ENCODE results near the gene ARPC1A.
"Not testable (repeated sequence)": the region's sequence is repeated elsewhere in the genome, so short reads cannot be mapped to it uniquely, and the experiment has no call there.

Gene ARPC1A

DNA sequence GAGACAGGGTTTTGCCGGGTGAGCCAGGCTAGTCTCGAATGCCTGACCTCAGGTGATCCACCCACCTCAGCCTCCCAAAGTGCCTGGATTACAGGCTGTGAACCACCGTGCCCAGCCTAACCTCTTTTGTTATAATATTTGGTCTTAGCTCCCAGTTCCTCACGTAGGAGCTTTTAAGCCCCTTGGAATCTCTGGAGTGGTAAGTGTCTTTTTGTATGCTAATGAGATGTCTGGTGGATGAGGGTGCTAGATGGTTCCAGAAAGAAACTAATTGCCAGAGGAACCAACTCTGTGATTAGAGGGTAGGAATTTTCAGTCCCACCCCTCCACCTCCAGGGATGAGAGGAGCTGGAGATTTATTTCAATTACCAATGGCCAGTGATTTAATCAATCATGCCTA lies 5.3 kb upstream of the ARPC1A start:
- no peak for DNase-seq (ENCODE audit: extremely low read depth in 1 of 2, low read depth in 1 of 2)

DNA sequence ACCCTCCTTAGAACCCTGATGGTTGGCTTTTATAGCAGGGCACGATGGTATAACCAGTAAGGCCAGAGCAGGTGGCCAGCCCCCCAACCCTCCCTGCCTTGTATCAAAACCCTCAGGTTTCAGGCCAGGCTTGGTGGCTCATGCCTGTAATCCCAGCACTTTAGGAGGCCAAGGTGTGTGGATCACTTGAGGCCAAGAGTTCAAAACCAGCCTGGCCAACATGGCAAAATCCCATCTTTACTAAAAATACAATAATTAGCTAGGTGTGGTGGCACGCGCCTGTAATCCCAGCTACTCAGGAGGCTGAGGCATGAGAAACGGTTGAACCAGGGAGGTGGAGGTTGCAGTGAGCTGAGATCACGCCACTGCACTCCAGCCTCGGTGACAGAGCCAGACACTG lies 3.0 kb upstream of the ARPC1A start:
- DNase-seq (ENCODE audit: extremely low read depth in 1 of 2, low read depth in 1 of 2) = not testable (repeated sequence)

DNA sequence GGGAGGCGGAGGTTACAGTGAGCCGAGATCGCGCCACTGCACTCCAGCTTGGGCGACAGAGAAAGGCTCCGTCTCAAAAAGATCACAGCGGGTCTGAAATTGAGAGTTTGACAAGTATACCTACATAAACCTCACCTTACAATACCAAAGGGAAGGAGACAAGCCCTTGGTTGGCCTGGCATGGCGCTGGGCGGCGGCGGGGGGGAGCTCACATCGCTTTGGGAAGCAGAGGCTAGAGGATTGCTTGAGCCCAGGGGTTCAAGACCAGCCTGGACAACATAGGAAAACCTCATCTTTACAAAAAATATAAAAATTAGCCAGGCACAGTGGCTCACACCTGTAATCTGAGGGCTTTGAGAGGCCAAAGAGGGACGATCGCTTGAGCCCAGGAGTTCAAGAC lies 1.1 kb upstream of the ARPC1A start:
- DNase-seq (ENCODE audit: extremely low read depth in 1 of 2, low read depth in 1 of 2) = no peak

DNA sequence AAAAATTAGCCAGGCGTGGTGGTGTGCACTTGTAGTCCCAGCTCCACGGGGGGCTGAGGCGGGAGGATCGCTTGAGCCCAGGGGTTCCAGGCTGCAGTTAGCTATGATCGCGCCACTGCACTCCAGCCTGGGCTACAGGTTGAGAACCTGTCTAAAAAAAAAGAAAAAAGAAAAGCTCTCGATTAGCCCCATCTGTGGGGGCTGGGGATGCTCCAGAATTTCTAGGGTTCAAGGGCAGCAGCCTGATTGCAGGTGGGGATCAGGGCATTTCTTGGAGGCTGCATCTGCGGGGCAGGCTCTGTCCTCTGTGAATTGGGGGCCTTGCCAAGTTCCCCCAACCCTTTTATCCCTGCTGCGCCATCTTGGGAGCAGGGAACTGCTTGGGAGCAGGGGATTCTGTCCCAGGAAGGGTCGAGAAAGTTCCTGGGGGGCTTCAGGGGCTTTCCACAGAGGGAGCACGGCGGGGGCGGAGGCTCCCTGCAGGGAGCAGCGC lies 651 bp upstream of the ARPC1A start:
- no peak for DNase-seq (ENCODE audit: extremely low read depth in 1 of 2, low read depth in 1 of 2)

DNA sequence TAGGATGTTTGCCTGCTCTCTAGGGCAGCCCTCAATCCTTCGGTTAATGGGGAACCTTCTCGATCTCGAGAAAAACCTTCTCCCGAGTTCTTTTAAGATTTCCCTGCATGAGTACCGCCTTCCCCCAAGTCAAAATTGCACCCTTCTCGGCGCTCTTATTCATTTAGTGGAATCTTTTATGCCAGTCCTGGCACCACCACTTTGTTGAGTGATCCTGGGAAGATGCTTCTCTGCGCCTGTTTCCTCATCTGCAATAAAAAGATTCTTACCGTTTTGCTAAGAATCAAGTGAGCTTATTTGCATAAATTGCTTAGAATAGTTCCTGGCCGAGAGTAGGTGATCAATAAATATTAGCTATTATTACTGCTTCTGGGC lies 697 bp downstream of the ARPC1A start:
- no peak for DNase-seq (ENCODE audit: extremely low read depth in 1 of 2, low read depth in 1 of 2)

DNA sequence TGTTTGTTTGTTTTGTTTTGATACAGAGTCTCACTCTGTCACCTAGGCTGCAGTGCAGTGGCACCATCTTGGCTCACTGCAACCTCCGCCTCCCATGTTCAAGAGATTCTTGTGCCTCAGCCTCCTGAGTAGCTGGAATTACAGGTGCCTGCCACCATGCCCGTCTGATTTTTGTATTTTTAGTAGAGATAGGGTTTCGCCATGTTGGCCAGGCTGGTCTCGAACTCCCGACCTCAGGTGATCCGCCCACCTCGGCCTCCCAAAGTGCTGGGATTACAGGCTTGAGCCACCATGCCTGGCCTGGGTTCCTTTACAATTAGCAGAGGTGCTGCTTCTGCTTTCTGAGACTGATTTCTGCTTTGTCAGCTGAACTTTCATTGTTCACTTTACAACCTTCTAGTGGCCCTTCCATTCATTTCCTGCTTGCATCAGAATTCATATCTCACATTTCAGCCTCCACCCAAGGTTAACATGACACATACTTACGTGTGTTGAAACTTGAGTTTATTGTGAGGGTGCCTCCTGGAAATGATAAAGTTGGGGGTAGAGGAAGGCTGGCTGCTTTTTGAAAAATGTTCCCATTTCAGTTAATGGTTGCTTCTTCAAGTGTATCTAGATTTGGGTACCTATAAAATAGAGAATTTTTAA lies 4.7 kb downstream of the ARPC1A start:
- DNase-seq (ENCODE audit: extremely low read depth in 1 of 2, low read depth in 1 of 2) = not testable (repeated sequence)

DNA sequence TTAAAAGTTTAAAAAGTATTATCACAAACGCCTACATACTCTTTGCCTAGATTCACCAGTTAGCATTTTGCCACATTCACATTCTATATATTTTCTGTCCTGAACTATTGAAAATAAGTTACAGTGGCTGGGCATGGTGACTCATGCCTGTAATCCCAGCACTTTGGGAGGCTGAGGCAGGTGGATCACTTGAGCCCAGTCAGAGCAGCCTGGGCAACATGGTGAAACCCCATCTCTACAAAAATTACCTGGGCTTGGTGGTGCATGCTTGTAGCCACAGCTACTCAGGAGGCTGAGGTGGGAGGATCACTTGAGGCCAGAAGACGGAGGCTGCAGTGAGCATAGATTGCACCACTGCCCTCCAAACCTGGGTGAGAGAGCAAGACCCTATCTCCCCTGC lies 5.3 kb downstream of the ARPC1A start:
- DNase-seq (ENCODE audit: extremely low read depth in 1 of 2, low read depth in 1 of 2) = no peak

DNA sequence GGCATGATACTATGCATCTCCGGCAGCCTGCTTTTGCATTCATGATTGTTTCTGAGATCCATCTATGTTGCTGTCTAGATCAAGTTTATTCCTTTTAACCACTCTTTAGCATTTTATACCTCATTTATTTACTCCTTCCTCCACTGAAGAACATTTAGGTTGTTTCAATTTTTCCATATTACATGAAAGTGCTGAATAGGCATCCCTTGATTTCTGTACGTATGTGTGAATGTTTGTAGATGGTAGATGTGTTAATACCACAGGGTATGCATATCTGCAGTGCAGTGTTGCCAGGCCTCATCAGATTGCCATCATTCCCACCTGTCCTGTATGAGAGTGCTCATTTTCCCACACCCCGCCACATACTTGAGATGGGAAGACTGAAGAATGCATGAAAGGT lies 13.9 kb downstream of the ARPC1A start:
- DNase-seq (ENCODE audit: extremely low read depth in 1 of 2, low read depth in 1 of 2) = no peak

DNA sequence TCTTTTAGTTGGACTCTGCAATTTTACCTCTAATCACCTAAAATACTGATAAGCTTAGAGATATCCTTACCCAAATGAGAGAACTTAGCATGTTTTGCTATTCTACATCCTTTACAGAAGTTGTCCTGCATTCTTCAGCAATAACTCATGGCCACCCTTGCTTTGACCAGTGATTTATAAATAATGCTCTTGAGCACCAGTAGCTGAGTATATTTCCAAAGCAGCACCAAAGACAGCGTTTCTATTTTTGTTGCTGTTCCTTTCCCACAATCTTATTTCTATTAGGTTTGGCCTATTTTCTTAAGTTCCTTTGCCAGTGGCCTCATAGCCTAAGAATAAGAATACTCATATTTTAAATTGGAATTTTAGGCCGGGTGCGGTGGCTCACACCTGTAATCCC lies 15.0 kb downstream of the ARPC1A start:
- no peak for DNase-seq (ENCODE audit: extremely low read depth in 1 of 2, low read depth in 1 of 2)

DNA sequence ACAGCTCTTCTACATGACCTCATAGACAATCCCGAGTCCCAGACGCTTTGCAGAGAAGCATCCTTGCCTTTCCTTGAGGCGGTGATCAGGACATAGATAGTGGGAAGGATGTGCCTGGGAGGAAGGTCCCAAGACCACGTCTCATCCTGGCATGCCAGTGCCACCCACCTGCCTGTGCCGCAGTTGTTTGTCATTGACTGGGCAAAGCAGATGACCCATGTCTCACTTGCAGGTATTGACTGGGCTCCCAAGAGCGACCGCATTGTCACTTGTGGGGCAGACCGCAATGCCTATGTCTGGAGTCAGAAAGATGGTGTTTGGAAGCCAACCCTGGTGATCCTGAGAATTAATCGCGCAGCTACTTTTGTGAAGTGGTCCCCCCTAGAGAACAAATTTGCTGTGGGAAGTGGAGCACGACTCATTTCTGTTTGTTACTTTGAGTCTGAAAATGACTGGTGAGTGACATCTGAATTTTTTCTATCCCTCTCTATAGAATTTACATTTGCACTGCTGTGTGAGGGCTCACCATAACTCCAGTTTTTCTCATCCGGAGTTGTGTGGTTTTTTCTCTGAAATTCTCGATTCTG lies 18.5 kb downstream of the ARPC1A start:
- no peak for DNase-seq (ENCODE audit: extremely low read depth in 1 of 2, low read depth in 1 of 2)

DNA sequence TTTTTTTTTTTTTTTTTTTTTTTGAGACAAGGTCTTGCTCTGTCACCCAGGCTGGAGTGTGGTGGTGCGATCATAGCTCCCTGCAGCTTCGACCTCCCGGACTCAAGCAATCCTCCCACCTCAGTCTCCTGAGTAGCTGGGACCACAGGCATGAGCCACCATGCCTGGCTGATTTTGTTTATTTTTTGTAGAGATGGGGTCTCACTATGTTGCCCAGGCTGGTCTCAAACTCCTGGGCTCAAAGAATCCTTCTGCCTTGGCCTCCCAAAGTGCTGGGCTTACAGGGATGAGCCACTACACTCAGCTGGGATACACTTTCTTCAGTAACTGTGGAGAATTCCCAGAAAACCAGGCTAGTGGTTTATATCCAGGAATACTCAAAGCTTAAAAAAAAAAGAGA lies 24.9 kb downstream of the ARPC1A start:
- not testable (repeated sequence) for DNase-seq (ENCODE audit: extremely low read depth in 1 of 2, low read depth in 1 of 2)

DNA sequence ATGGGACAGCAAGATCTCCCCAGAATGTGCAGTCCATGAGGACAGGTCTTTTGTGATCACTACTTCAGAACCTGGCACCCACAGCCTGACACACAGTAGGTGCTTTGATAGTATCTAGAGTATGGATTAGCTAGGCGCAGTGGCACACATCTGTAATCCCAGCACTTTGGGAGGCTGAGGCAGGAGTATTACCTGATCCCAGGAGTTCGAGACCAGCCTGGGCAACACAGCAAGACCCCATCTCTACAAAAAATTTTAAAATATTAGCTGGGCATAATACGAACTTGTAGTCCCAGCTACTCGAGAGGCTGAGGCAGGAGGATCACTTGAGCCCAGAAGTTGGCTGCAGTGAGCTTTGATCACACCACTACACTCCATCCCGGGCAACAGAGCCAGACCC lies 26.5 kb downstream of the ARPC1A start:
- DNase-seq (ENCODE audit: extremely low read depth in 1 of 2, low read depth in 1 of 2) = no peak

DNA sequence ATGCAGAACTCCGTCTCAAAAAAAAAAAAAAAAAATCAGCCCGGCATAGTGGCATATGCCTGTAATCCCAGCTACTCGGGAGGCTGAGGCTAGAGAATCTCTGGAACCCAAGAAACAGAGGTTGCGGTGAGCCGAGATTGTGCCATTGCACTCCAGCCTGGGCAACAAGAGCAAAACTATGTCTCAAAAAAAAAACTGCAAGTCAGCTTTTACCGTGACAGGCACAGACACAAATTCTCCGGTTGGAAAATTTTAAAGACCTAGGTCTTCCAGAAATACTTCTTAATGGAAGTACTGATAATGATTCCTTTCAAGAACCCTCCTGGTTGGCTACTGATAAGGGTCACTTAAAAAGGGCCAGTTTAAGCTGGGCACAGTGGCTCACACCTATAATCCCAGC lies 29.4 kb downstream of the ARPC1A start:
- DNase-seq (ENCODE audit: extremely low read depth in 1 of 2, low read depth in 1 of 2) = no peak

DNA sequence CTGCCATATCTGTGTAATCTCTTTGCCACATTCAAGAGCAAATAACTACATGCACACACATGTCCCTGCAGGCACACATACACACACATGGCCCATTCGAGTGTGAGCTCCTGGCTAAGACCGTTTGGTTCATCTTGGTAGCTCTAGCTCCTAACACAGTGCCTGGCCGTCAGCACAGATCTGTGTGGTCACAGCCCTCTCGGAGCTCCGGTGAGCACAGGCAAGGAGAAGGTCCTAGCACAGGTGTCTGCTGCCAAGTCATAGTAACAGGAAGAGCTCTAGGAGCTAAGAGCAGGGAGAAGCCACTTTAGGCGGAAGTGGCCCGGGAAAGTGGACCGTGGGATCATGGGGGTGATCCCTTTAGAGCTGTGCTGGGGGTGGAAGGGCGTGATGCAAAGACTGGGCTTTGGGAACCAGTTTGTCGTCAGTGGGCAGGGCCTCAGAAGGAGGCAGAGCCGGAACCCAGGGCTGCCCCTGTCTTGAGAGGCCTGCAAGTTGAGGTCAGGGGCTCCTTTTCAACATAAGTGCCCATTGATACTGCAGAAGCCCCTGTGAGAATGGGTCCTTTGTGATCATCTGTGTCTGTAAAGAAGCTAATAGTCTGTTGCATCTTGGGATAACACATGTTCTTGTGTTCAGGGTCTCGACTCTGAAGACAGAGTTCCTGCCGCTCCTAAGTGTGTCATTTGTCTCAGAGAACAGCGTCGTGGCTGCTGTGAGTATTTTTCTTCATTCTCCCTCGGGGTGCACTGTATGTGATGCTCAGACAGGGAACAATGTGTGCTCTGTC lies 32.2 kb downstream of the ARPC1A start:
- DNase-seq (ENCODE audit: extremely low read depth in 1 of 2, low read depth in 1 of 2) = no peak

DNA sequence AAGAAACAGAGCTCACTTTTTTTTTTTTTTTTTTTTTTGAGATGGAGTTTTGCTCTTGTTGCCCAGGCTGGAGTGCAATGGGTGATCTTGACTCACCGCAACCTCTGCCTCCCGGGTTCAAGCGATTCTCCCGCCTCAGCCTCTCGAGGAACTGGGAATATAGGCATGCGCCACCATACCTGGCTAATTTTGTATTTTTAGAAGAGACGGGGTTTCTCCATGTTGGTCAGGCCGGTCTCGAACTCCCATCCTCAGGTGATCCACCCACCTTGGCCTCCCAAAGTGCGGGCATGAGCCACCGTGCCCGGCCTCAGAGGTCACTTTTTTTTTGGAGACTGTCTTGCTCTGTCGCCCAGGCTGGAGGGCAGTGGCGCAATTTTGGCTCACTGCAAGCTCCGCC lies 32.8 kb downstream of the ARPC1A start:
- not testable (repeated sequence) for DNase-seq (ENCODE audit: extremely low read depth in 1 of 2, low read depth in 1 of 2)

DNA sequence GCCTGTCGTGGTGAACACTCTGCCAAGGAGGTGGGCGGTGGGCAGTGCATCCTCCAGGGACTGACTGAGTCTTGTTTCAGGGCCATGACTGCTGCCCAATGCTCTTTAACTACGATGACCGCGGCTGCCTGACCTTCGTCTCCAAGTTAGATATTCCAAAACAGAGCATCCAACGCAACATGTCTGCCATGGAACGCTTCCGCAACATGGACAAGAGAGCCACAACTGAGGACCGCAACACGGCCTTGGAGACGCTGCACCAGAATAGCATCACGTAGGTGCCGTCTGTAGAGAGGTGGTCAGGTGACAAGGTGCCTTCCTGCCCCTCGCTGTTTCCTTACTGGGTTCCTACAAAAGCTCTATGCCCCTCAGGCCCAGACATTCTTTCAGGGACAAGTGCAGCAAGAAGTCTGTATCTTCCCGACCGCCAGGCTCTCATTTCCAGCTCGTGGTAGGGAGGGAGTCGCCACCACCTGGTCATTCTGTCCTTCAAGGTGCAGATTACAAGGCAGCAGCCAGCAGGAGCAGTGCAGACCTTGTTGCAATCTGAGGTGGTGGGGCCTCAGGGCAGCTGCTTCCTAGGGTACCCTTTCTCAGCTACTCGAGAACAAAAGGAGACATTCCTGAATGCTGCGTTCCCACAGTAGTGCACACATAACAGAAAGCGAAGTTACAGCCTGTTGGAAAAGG lies 33.9 kb downstream of the ARPC1A start:
- DNase-seq (ENCODE audit: extremely low read depth in 1 of 2, low read depth in 1 of 2) = no peak

DNA sequence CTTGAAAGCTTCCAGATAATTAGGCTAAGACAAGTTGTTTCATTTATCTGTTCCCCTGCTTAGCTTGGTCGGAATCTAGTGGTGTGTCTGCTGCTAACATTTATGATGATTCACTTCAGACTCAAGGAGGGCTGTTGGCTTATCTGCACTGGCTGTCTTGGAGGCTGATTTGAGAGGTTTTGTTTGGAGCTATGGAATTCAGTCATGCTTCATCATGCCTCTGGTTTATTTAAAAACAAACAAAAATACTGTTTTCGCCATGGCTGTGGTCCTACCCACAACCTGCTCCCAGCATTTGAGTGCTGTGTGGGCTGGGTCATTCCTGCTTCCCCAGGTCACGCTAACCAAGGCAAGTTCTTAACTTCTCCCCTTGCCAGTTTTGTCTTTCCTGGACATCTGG lies 37.1 kb downstream of the ARPC1A start:
- no peak for DNase-seq (ENCODE audit: extremely low read depth in 1 of 2, low read depth in 1 of 2)

DNA sequence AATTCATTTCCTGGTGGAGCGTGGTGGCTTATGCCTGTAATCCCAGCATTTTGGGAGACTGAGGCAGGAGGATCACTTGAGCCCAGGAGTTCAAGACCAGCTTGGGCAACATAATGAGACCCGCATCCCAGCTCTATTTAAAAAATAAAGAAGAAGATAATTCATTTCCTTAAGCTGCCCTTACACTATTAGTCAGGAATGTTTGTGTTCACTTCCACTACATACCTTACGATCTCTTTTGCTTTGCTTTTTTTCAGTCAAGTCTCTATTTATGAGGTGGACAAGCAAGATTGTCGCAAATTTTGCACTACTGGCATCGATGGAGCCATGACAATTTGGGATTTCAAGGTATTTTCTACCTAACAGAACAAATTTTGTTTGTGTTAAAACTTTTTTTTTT lies 37.6 kb downstream of the ARPC1A start:
- no peak for DNase-seq (ENCODE audit: extremely low read depth in 1 of 2, low read depth in 1 of 2)

DNA sequence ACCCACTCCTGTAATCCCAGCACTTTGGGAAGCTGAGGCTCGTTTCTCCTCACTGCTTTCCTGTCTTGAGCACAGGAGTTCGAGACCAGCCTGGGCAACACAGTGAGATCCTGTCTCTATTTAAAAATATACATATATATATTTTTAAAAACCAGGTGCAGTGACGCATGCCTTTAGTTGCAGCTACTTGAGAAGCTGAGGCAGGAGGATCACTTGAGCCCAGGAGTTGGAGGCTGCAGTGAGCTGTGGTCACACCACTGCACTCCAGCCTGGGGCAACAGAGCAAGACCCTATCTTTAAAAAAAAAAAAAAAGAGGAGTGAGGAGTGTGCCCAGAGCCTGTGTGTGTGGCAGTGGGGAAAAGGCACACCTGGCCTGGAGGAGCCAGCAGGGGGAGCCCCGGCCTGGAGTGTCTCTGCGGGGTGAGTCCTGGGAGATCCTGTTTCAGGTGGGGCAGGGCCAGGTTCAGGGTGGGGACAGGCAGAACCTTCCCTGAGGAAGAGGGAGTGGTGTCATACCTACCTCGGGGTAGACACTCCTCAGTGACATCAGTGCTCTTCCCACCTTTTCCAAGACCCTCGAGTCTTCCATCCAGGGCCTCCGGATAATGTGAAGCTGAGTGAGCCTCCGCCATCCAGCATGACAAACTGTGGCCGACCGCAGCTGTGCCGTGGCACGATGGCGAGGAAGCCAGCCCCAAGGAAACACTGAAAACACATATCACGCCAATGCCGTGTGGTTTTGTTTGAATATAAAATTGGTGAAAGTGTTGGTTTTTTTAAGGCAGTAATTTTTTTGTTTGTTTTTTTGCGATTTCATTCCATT lies 39.8 kb downstream of the ARPC1A start:
- no peak for DNase-seq (ENCODE audit: extremely low read depth in 1 of 2, low read depth in 1 of 2)

DNA sequence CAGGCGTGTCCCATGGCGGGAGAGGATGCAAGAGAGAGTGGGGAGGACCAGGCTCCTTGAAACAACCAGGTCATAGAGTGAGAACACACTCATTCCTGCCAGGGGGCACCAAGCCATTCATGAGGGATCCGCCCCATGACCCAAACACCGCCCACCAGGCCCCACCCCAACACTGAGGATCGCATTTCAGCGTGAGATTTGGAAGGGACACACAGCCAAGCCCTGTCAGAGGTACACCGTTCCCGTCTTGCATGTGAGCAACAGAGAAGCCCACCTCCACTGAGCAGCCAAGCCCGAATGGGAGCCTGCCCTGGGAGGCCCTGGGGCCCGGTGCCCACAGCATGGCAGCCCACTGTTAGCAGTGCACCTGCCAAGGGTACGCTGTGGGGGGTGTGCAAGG lies 40.9 kb downstream of the ARPC1A start:
- DNase-seq (ENCODE audit: extremely low read depth in 1 of 2, low read depth in 1 of 2) = no peak
